ENCODE results near the gene MSL1.

Gene MSL1

GRCh38 chr17:40180694-40181093 is 58.9 kb downstream of the MSL1 start:
- no peaks in the 10 kb centered on the region for H3K9me3 ChIP-seq (ENCODE audit: control insufficient read depth in 2 of 2, low read length in 2 of 2)
- no peak overlapping the region for H3K4me3 ChIP-seq (ENCODE audit: low read length in 2 of 2)
- peaks cover 9% of the 10 kb centered on the region for H3K4me1 ChIP-seq (ENCODE audit: control insufficient read depth, insufficient read depth, low read length)
- H3K36me3 ChIP-seq (ENCODE audit: control insufficient read depth in 2 of 2, insufficient read depth in 2 of 2, low read length in 2 of 2) = peaks cover 4 to 7% of the 10 kb centered on the region in 2 donors
- H3K9ac ChIP-seq (ENCODE audit: low read length in 2 of 2) = no peak overlapping the region
- no peaks in the 10 kb centered on the region for H3K27me3 ChIP-seq (ENCODE audit: control insufficient read depth in 1 of 2, insufficient read depth in 2 of 2, low read length in 2 of 2)
- H3K27ac ChIP-seq (ENCODE audit: low read length) = no peak overlapping the region

GRCh38 chr17:40181205-40181604 is 59.4 kb downstream of the MSL1 start:
- H3K4me3 ChIP-seq (ENCODE audit: low read length in 2 of 2) = no peak overlapping the region
- no peak overlapping the region for H3K9ac ChIP-seq (ENCODE audit: low read length in 2 of 2)
- H3K9me3 ChIP-seq (ENCODE audit: control insufficient read depth in 2 of 2, low read length in 2 of 2) = no peaks in the 10 kb centered on the region
- no peak overlapping the region for H3K27ac ChIP-seq (ENCODE audit: low read length)
- H3K4me1 ChIP-seq (ENCODE audit: control insufficient read depth, insufficient read depth, low read length) = peaks cover 9% of the 10 kb centered on the region
- no peaks in the 10 kb centered on the region for H3K27me3 ChIP-seq (ENCODE audit: control insufficient read depth in 1 of 2, insufficient read depth in 2 of 2, low read length in 2 of 2)
- H3K36me3 ChIP-seq (ENCODE audit: control insufficient read depth in 2 of 2, insufficient read depth in 2 of 2, low read length in 2 of 2) = peaks cover 2 to 4% of the 10 kb centered on the region in 2 donors

DNA sequence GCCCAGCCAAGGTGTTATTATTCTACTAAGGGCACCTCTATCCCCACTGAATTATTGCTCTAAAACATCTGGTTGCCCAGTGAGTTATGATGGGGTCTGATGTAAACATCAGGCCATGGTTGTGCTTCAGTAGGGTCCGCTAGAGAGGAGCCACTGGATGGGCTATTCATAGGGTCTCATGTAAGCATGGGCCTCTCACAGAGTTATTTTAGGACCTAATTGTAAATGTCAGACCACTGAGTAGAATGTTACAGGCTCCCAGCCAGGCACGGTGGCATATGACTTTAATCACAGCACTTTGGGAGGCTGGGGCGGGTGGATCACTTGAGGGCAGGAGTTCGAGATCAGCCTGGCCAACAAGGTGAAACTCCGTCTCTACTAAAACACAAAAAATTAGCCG is 60.8 kb downstream of the MSL1 start:
- Histone ChIP-seq H3K9me3 (ENCODE audit: control insufficient read depth in 2 of 2, low read length in 2 of 2) (no peaks in the 10 kb centered on the region), H3K27me3 (ENCODE audit: control insufficient read depth in 1 of 2, insufficient read depth in 2 of 2, low read length in 2 of 2) (no peaks in the 10 kb centered on the region), H3K9ac (ENCODE audit: low read length in 2 of 2) (no peak overlapping the region), H3K27ac (ENCODE audit: low read length) (no peak overlapping the region), H3K4me1 (ENCODE audit: control insufficient read depth, insufficient read depth, low read length) (peaks cover 4% of the 10 kb centered on the region), H3K36me3 (ENCODE audit: control insufficient read depth in 2 of 2, insufficient read depth in 2 of 2, low read length in 2 of 2) (no peaks in the 10 kb centered on the region), H3K4me3 (ENCODE audit: low read length in 2 of 2) (no peak overlapping the region)

Data from stomach smooth muscle (tissue), 2 donors.